NK-92 (cell line): ENCODE measurements around the gene ADGRG1.

Source experiments
- DNase-seq: peaks from one replicate; lab custom pipeline; 2025; ENCODE audit not compliant: unreplicated experiment; lab: John Stamatoyannopoulos, UW

The ADGRG1 gene

GRCh38 chr16:57682809-57683635 is 54.6 kb downstream of the ADGRG1 start:
- DNase-seq, result no peak

- no peak for DNase-seq
These were observed 55.5 kb downstream of the ADGRG1 start for GRCh38 chr16:57683636-57684545.

- DNase-seq, result no peak
These were observed 56.4 kb downstream of the ADGRG1 start for GRCh38 chr16:57684626-57685358.

- DNase-seq, result no peak
These were observed 57.2 kb downstream of the ADGRG1 start for GRCh38 chr16:57685633-57686032.

- no peak for DNase-seq
These were observed 58.1 kb downstream of the ADGRG1 start for GRCh38 chr16:57686577-57686976.

GRCh38 chr16:57687363-57687929 is 59.0 kb downstream of the ADGRG1 start:
- DNase-seq, result no peak

GRCh38 chr16:57688487-57688986 is 60.1 kb downstream of the ADGRG1 start:
- no peak for DNase-seq

GRCh38 chr16:57688987-57689761 is 60.7 kb downstream of the ADGRG1 start:
- no peak for DNase-seq

GRCh38 chr16:57689762-57690558 is 61.5 kb downstream of the ADGRG1 start:
- no peak for DNase-seq

- DNase-seq, result no peak
These were observed 62.5 kb downstream of the ADGRG1 start for GRCh38 chr16:57690782-57691471.

GRCh38 chr16:57692636-57693035 is 64.2 kb downstream of the ADGRG1 start:
- no peak for DNase-seq

- no peak for DNase-seq
These were observed 65.1 kb downstream of the ADGRG1 start for GRCh38 chr16:57693550-57693949.

- no peak for DNase-seq
These were observed 65.8 kb downstream of the ADGRG1 start for GRCh38 chr16:57694231-57694724.

GRCh38 chr16:57694725-57695679 is 66.6 kb downstream of the ADGRG1 start, which contains the start of gene DRC7:
TSS of gene DRC7 (plus strand) at chr16:57694806. CDS start at chr16:57697950, 3,144 bp downstream.
- DNase-seq, result no peak

GRCh38 chr16:57695680-57696069 is 67.2 kb downstream of the ADGRG1 start:
- no peak for DNase-seq

GRCh38 chr16:57696240-57696639 is 67.8 kb downstream of the ADGRG1 start:
- DNase-seq, result no peak

GRCh38 chr16:57697896-57698537 is 69.6 kb downstream of the ADGRG1 start:
- no peak for DNase-seq
